Measurements from ENCODE around the gene NQO2.
"Not testable (repeated sequence)": the region's sequence is repeated elsewhere in the genome, so short reads cannot be mapped to it uniquely, and the experiment has no call there.

NQO2 gene

DNA sequence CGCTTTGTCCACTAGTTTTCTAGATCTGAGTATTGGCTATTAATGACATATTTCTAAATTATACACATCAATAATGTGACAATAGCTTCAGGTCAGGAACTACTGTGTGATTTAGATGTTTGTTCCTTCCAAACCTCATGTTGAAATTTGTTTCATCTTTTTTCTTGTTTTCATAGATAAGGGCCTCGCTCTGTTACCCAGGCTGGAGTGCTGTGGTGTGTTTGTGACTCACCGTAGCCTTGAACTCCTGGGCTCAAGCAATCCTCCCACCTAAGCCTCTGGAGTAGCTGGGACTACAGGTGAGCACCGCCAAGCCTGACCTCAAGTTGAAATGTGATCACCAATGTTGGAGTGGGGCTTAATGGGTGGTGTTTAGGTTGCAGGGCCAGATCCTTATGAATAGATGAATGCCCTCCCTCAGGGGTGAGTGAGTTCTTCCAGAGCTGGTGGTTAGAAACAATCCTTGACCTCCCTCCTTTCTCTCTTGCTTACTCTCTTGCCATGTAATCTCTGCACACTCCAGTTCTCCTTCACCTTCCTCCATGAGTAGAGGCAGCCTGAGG lies 5.9 kb upstream of the NQO2 start:
- TF ChIP-seq MYC (IDR thresholded peaks at IDR 0.05; ENCODE audit: low read depth, low read length) (no peak), POLR2A (IDR thresholded peaks at IDR 0.05; ENCODE audit: extremely low read depth, insufficient read length) (no peak)
- TF ChIP-seq, protein P1, sequence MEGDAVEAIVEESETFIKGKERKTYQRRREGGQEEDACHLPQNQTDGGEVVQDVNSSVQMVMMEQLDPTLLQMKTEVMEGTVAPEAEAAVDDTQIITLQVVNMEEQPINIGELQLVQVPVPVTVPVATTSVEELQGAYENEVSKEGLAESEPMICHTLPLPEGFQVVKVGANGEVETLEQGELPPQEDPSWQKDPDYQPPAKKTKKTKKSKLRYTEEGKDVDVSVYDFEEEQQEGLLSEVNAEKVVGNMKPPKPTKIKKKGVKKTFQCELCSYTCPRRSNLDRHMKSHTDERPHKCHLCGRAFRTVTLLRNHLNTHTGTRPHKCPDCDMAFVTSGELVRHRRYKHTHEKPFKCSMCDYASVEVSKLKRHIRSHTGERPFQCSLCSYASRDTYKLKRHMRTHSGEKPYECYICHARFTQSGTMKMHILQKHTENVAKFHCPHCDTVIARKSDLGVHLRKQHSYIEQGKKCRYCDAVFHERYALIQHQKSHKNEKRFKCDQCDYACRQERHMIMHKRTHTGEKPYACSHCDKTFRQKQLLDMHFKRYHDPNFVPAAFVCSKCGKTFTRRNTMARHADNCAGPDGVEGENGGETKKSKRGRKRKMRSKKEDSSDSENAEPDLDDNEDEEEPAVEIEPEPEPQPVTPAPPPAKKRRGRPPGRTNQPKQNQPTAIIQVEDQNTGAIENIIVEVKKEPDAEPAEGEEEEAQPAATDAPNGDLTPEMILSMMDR (IDR thresholded peaks at IDR 0.05; ENCODE audit: low read depth, low read length): no peak
- TF ChIP-seq, protein P2, sequence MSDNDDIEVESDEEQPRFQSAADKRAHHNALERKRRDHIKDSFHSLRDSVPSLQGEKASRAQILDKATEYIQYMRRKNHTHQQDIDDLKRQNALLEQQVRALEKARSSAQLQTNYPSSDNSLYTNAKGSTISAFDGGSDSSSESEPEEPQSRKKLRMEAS (IDR thresholded peaks at IDR 0.05; ENCODE audit: low read depth, low read length): no peak
- H3K4me3 ChIP-seq (ENCODE audit: low read depth, low read length): no peak overlapping the region
- no peak for DNase-seq (ENCODE audit: low read depth)

DNA sequence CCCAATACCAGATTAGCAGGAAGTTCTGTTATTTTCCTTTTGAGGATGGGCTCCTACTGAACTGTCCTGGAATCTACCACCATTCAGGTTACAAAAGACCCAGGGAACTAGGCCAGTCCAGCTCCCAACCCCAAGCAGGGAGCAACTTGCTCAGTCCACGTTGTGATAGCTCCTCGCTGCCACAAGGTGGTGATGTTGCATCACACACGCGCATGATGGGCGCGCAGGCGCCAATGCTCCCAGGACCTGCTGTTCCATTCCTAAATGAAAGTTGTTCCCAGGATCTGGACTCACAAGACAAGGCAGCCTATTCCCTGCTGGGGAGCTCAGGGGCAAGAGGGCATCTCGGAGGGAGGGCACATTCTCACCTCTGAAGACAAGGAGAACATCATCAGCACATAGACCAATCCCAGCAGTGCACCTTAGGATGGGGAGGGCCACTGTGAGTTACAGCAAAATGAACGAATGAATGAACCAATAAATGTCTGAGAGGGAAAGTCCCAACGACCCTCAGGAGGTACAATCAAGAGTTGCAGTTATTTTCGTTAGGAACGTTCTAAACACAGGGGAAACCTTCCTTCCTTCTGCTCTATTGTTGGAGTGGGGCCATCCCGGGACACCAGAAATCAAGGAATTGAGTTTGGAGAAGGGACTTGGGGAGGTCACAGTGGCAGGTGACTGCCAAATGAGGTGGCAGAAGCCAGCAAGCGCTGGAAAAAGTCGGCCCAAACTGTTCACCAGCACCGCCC lies 1.3 kb upstream of the NQO2 start:
- peak; percentile 32 for DNase-seq (ENCODE audit: low read depth)
- TF ChIP-seq, protein P1 (IDR thresholded peaks at IDR 0.05; ENCODE audit: low read depth, low read length): peak; percentile 21
- peak overlapping the region; percentile 63 for H3K4me3 ChIP-seq (ENCODE audit: low read depth, low read length)

DNA sequence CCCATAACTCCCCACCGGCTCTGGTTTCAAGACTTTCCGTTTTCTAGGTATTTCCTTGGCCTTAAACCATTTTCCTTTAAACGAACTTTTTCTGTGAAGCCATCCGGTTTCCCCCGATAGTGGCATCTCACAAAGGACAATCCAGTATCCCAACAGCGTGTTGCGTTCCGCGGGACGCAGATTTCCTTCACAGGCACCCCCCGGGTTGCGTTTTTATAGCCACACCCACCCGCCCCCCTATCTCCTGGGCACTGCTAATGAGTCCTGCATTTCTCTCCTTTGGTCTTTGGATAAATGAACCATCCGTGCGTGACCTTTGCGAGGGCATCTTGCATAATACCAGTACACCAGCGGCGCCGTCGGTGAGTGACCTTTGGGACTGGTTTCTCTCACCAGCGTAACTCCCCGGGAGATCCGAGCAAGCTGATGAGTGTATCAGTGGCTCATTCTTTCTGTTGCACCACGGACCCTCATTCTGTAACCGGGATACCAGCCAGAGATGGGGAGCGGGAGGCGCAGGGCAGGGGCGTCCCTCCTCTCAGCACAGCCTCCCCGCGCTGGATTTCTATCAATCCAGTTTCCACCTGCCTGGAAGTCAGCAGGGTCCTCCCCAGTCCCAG lies 586 bp upstream of the NQO2 start:
- peak; percentile 76 for DNase-seq (ENCODE audit: low read depth)
- peak overlapping the region; percentile 63 for H3K4me3 ChIP-seq (ENCODE audit: low read depth, low read length)
- TF ChIP-seq, protein P2 (IDR thresholded peaks at IDR 0.05; ENCODE audit: low read depth, low read length): no peak
- TF ChIP-seq, protein P1 (IDR thresholded peaks at IDR 0.05; ENCODE audit: low read depth, low read length): no peak
- TF ChIP-seq MYC (IDR thresholded peaks at IDR 0.05; ENCODE audit: low read depth, low read length): no peak
- no peak for TF ChIP-seq POLR2A (IDR thresholded peaks at IDR 0.05; ENCODE audit: extremely low read depth, insufficient read length)

DNA sequence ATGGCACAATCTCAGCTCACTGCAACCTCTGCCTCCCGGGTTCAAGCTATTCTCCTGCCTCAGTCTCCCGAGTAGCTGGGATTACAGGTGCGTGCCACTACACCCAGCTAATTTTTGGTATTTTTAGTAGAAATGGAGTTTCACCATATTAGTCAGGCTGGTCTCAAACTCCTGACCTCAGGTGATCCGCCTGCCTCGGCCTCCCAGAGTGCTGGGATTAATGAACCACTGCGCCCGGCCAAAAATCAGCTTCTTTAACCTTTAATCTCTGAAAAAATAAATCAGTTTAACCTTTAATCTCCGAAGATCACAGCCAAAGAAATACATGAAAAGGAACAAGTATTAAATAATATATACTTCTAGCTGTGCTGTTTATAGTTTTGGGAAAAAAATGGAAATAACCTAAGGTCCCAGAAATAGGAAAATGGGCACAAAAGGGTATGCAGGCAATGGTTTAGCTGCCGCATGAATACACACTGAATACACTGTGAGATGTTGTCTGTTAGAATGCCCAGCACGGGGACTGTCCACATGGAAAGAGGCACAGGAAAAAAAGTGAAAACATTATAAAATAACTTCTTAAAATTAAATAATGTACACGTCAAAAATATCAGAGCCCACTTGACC lies 1.6 kb downstream of the NQO2 start:
- DNase-seq (ENCODE audit: low read depth): no peak
- TF ChIP-seq MYC (IDR thresholded peaks at IDR 0.05; ENCODE audit: low read depth, low read length) (no peak), POLR2A (IDR thresholded peaks at IDR 0.05; ENCODE audit: extremely low read depth, insufficient read length) (no peak)
- TF ChIP-seq, protein P2 (IDR thresholded peaks at IDR 0.05; ENCODE audit: low read depth, low read length): no peak
- TF ChIP-seq, protein P1 (IDR thresholded peaks at IDR 0.05; ENCODE audit: low read depth, low read length): no peak
- H3K4me3 ChIP-seq (ENCODE audit: low read depth, low read length): no peak overlapping the region

DNA sequence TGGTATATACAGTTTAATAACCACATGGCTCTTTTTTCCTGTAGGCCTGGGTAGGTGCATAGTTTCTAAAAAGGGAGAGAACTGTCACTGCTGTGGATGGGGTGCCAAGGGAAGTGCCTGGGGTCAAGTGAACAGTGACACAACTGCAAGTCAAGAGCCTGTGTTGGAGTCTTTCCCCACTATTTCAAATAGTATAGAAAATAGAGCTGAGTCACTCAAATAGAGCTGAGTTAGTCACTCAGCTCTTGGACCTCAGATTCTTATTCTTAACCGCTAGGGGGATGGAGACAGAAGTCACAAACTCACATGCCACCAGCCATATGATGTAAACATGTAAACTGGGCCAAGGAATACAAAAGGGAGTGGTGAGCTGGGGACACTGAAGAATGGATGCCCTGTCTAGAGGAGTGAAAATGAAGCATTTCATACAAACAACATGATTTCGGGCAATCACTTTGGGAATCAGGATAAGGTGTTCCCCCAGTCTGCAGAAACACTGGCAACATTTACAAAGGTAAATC lies 2.1 kb downstream of the NQO2 start:
- DNase-seq (ENCODE audit: low read depth): peak; percentile 91

DNA sequence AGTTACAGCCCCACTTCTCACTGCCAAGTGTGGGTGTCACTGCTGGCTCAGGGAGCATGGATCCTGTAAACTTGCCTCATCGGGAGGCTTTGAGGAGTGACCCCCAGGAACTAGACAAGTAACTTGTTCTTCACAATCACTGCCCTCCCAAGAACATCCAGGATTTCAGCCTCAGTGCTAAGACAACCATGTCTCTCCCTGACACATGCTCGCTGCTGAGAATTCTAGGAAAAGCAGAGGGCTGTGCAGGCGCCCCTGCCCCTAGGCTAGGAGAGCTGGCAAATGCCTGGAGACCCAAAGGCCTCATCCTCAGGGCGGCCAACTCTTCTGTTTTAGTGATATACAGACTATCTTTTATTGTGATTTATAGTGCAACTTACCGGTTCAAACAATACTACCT lies 3.5 kb downstream of the NQO2 start:
- not testable (repeated sequence) for DNase-seq (ENCODE audit: low read depth); H3K4me3 ChIP-seq (ENCODE audit: low read depth, low read length)

More for the DNA sequence above, 2.1 kb downstream of the NQO2 start:
- no peak; the same call in 1 of the 2 replicates for TF ChIP-seq MYC (IDR thresholded peaks at IDR 0.05; ENCODE audit: low read depth, low read length)
- TF ChIP-seq, protein P2 (IDR thresholded peaks at IDR 0.05; ENCODE audit: low read depth, low read length): peak; percentile 72; the same call in 1 of the 2 replicates
- TF ChIP-seq, protein P1 (IDR thresholded peaks at IDR 0.05; ENCODE audit: low read depth, low read length): peak; percentile 60
- H3K4me3 ChIP-seq (ENCODE audit: low read depth, low read length): no peak overlapping the region
